Mucosa of descending colon (tissue), 3 donors: Measurements from ENCODE around the gene RNF145. TPM values are rescaled to one million over a fixed set of nuclear protein-coding genes. Genes with fewer than 3 reads are reported as not detected.

Experiments used
- ATAC-seq: fragments of 200-7000 bp; cut with Tn5 transposase; one replicate; pipeline ENCODE4 v1.9.1; 2020; ENCODE audit warnings: mild to moderate bottlenecking, moderate library complexity
- DNase-seq, 3 donors: peaks; one replicate each; pipeline ENCODE4 v3.0.0-alpha.2; 2020
- H3K36me3 ChIP-seq: fragments of 200-600 bp; one replicate; pipeline ENCODE4 v1.8.0; 2021; ENCODE audit warnings: low read depth, mild to moderate bottlenecking
- H3K4me1 ChIP-seq: fragments of 200-600 bp; one replicate; pipeline ENCODE4 v1.8.0; 2021; ENCODE audit warnings: low read depth, mild to moderate bottlenecking
- H3K4me3 ChIP-seq: fragments of 200-600 bp; one replicate; pipeline ENCODE4 v1.8.0; 2021; ENCODE audit warnings: mild to moderate bottlenecking
- H3K9me3 ChIP-seq: fragments of 200-600 bp; one replicate; pipeline ENCODE4 v1.8.0; 2021; ENCODE audit warnings: mild to moderate bottlenecking
- intact Hi-C, 2 donors: fragments of 100-400 bp; cut with DNase I in 1 of 2; cut with micrococcal nuclease in 1 of 2; formaldehyde crosslinking; loops; one replicate each; pipeline versions ENCODE4 v1.11.0 to v1.11.1; 2022; cut with DNase I, micrococcal nuclease
- total RNA-seq, 3 donors: library from RNA; stranded (reverse); fragmentation: NEBNext Ultra II Directional in 2 of 3; extraction: Animal tissue kit (Norgen Biotek cat#: 25700) in 2 of 3; gene quantifications; one replicate each; pipeline versions ENCODE4 v1.2.1 to v1.2.4, GENCODE V29; 2021 to 2023
- TF ChIP-seq, protein P1 (sequence below): fragments of 200-600 bp; IDR thresholded peaks from one replicate; pipeline ENCODE4 v1.8.0; 2022; ENCODE audit warnings: antibody characterized with exemption, mild to moderate bottlenecking
- donor health status: DM: no; HTN: no; CAD: no; lungs with moderate emphysema.
- donor health status: DM: no; HTN: no; CAD: no.
- donor health status: DM: no; HTN: yes; CAD: no.

Gene RNF145
- total RNA-seq, 3 donors from 2014 or later, result 50.0 to 72.6 (median 57.2) TPM

- Histone ChIP-seq H3K4me3 (no peak overlapping the region), H3K9me3 (no peaks in the 10 kb centered on the region), H3K4me1 (no peaks in the 10 kb centered on the region), H3K36me3 (no peaks in the 10 kb centered on the region)
- intact Hi-C loops, result no loop called here
- DNase-seq (no peak), ATAC-seq (peak; percentile 39)
- TF ChIP-seq, protein P1, sequence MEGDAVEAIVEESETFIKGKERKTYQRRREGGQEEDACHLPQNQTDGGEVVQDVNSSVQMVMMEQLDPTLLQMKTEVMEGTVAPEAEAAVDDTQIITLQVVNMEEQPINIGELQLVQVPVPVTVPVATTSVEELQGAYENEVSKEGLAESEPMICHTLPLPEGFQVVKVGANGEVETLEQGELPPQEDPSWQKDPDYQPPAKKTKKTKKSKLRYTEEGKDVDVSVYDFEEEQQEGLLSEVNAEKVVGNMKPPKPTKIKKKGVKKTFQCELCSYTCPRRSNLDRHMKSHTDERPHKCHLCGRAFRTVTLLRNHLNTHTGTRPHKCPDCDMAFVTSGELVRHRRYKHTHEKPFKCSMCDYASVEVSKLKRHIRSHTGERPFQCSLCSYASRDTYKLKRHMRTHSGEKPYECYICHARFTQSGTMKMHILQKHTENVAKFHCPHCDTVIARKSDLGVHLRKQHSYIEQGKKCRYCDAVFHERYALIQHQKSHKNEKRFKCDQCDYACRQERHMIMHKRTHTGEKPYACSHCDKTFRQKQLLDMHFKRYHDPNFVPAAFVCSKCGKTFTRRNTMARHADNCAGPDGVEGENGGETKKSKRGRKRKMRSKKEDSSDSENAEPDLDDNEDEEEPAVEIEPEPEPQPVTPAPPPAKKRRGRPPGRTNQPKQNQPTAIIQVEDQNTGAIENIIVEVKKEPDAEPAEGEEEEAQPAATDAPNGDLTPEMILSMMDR, result no peak
These were observed 17.1 kb upstream of the RNF145 start for GRCh38 chr5:159226451-159226850.

- no peak for ATAC-seq
- Histone ChIP-seq H3K36me3 (no peaks in the 10 kb centered on the region), H3K4me1 (no peaks in the 10 kb centered on the region), H3K4me3 (no peak overlapping the region), H3K9me3 (no peaks in the 10 kb centered on the region)
- no peak for DNase-seq
- TF ChIP-seq, protein P1, result no peak
- intact Hi-C loops, result no loop called here
These were observed 15.1 kb upstream of the RNF145 start for GRCh38 chr5:159224471-159224870.

DNA sequence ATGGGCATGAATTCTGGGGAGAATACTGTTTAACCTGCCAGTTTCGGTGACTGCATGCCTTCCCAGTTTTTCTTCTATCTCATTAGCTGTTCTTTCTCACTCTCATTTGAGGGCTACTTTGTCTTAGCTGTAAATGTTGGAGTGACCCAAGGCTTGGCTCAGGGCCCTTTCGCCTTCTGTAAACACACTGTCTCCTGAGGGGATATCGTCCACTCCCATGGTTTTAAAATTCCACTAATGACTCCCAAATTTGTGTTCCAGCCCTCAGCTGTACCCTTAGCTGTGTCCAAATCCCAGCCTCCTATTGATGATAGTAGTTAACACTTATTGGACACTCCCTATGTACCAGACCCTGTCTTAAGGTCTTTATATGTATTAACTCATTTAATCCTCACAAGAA, 14.1 kb upstream of the RNF145 start:
- DNase-seq, result no peak
- Histone ChIP-seq H3K4me1 (peaks cover 2% of the 10 kb centered on the region), H3K4me3 (no peak overlapping the region), H3K9me3 (no peaks in the 10 kb centered on the region), H3K36me3 (no peaks in the 10 kb centered on the region)
- no peak for ATAC-seq
- TF ChIP-seq, protein P1, result no peak
- intact Hi-C loops, result no loop called here

GRCh38 chr5:159220206-159220605, 10.9 kb upstream of the RNF145 start:
- TF ChIP-seq, protein P1, result no peak
- DNase-seq, result no peak
- Histone ChIP-seq H3K4me1 (peaks cover 3% of the 10 kb centered on the region), H3K4me3 (no peak overlapping the region), H3K36me3 (no peaks in the 10 kb centered on the region), H3K9me3 (no peaks in the 10 kb centered on the region)
- intact Hi-C loops, result no loop called here
- no peak for ATAC-seq

DNA sequence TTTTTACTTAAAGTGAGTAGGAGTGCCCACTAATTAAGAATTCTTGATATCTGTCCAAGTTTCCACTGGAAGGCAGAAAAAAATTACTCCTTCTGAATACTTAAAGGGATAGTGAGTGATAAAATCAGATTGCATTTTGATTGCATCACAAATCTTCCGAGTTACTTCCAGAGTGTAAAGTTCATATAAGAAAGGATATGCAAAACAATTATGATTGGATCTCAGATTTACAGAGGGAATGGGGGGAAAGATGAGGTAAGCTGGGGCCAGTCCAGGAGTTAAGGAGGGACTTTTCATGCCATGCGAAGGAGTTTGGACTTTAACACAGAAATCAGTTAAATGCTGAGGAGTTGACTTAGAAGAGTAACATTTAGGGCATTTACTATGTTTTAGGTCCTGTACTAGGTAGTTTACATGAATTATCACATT, 9.3 kb upstream of the RNF145 start:
- Histone ChIP-seq H3K36me3 (no peaks in the 10 kb centered on the region), H3K4me1 (peaks cover 3% of the 10 kb centered on the region), H3K9me3 (no peaks in the 10 kb centered on the region), H3K4me3 (no peak overlapping the region)
- ATAC-seq (peak; percentile 87), DNase-seq (peak in 1 of 3 donors; percentile 10)
- TF ChIP-seq, protein P1, result no peak
- intact Hi-C loops, result loop anchor here in 1 of 2 donors (10.0 kb wide), 1 partner anchor 1044 kb away; no protein-coding TSS in a partner anchor

DNA sequence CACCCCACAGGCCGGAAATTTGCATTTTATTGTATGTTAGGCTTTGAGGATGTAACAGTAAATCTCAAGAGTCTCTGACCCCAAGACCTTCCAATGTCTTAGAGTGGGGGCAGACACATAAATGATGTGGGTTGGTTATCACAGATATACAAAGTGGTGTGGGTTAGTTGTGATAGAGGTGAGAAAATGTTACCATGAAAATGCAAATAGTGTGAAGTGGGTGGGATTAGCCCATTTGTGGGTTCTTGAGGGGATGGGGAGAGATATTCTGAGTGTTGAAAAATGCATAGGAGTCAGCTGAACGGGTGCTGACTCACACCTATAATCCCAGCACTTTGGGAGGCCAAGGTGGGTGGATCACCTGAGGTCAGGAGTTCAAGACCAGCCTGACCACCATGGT, 7.9 kb upstream of the RNF145 start:
- no peak for ATAC-seq
- H3K4me3 ChIP-seq, result no peak overlapping the region
- TF ChIP-seq, protein P1, result no peak
- H3K4me1 ChIP-seq, result peaks cover 3% of the 10 kb centered on the region
- H3K36me3 ChIP-seq, result no peaks in the 10 kb centered on the region
- no peak for DNase-seq
- no peaks in the 10 kb centered on the region for H3K9me3 ChIP-seq
- intact Hi-C loops, result loop anchor here in 1 of 2 donors (10.0 kb wide), 1 partner anchor 1042 kb away; no protein-coding TSS in a partner anchor
